Pancreas (tissue), 10 donors: ENCODE data around the gene CSNK2A1. TPM values are rescaled to one million over a fixed set of nuclear protein-coding genes. Genes with fewer than 3 reads are reported as not detected.

ENCODE experiments used
- ATAC-seq, 4 donors: fragments of 200-7000 bp; cut with Tn5 transposase; one replicate each; pipeline versions ENCODE4 v1.8.0 to v1.9.1; 2020; ENCODE audit warnings: mild to moderate bottlenecking in 4 of 4, moderate library complexity in 4 of 4
- DNase-seq, 6 donors: peaks; one replicate each; pipeline ENCODE4 v3.0.0-alpha.2; 2020
- FAIRE-seq: peaks from 2 replicates; lab custom pipeline; 2012; peaks lifted over from hg19 to GRCh38; lab: Jason Lieb, UNC
- H3K27ac ChIP-seq, 4 donors: fragments of 200-600 bp; sonication (generic); 1 replicate in 3 of 4; 2 replicates in 1 of 4; pipeline versions ENCODE4 v1.5.0 to v1.8.0; 2020
- H3K27me3 ChIP-seq, 4 donors: fragments of 200-600 bp; one replicate each; pipeline ENCODE4 v1.8.0; 2021
- H3K36me3 ChIP-seq, 3 donors: fragments of 200-600 bp; sonication (generic) in 1 of 3; one replicate each; pipeline versions ENCODE4 v1.5.0 to v1.8.0; 2020 to 2021
- H3K4me1 ChIP-seq, 3 donors: fragments of 200-600 bp; one replicate each; pipeline ENCODE4 v1.8.0; 2021
- H3K4me3 ChIP-seq, 4 donors: fragments of 200-600 bp; sonication (generic) in 2 of 4; one replicate each; pipeline versions ENCODE4 v1.5.0 to v1.8.0; 2020 to 2021
- H3K9me3 ChIP-seq, 4 donors: fragments of 200-600 bp; one replicate each; pipeline ENCODE4 v1.8.0; 2021
- WGBS, 2 donors: extraction: QIAGEN DNeasy Blood & Tissue Kit; methylation state at CpG; one replicate each; pipeline ENCODE4 v1.1.7; 2013; 5-methylcytosine and 5-hydroxymethylcytosine counted together
- intact Hi-C, 3 donors: fragments of 100-400 bp; cut with DNase I; formaldehyde crosslinking; loops; one replicate each; pipeline versions ENCODE4 v1.11.1 to v1.14.2; 2022
- polyA plus RNA-seq, 2 donors: library from polyadenylated mRNA; stranded (reverse); fragments of 200-250 nt; gene quantifications; one replicate each; pipeline ENCODE4 v1.2.3, GENCODE V29; 2013
- total RNA-seq, 6 donors: library from RNA; stranded (reverse); fragmentation: NEBNext Ultra II Directional in 4 of 6; extraction: Animal tissue kit (Norgen Biotek cat#: 25700) in 4 of 6; gene quantifications; one replicate each; pipeline versions ENCODE4 v1.2.1 to v1.2.4, GENCODE V29; 2021 to 2023
- TF ChIP-seq, protein P1 (sequence below), 4 donors: fragments of 200-600 bp; sonication (generic) in 3 of 4; IDR thresholded peaks; one replicate each; pipeline versions ENCODE4 v1.5.0 to v1.8.0; 2021; ENCODE audit warnings: antibody characterized with exemption in 4 of 4
- donor health status: healthy with polysubstance abuse.
- donor health status: DM: no; HTN: no; CAD: no; lungs with moderate emphysema.
- donor health status: DM: no; HTN: no; CAD: no.
- donor health status: control.
- donor health status: control.
- donor health status: Bipolar disorder and iron deficiency.
- donor health status: DM: yes; HTN: yes; CAD: no.
- donor health status: DM: no; HTN: no; CAD: no.
- donor health status: DM: no; HTN: no; CAD: no.
- donor health status: DM: yes; HTN: yes; CAD: no.

CSNK2A1 gene
- total and polyA plus RNA-seq, 8 donors, result 12.7 to 57.4 (median 46.2) TPM

DNA sequence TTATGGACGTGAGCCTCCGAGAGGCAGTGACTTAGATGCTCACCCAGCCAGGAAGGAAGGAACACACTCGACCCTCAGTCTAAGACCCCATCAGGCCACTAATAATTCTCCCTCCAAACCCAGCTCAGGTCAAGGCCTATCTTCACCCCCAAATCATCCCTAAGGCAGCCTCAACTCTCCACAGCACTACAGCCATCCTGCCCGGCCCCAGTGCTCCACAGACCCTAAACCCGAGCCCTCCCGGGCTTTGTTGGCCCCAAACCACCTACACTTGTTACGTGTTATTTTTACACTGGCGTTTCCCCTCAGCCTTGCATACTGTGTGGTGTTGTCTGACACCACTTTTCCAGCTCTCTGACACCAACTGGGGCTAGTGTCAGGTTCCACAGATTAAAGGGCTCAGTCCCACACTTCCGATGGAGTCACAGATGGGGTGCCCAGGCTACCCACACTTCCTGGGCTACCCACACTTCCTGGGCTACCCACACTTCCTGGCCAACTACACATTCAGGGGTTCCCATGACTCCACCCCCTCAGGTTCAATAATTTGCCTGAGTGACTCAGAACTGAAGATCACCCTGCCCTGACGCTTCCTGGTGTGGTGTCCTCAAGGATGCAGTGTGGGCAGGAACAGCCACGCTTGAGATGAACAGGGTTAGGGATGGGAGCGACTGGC is 110.2 kb downstream of the CSNK2A1 start:
- Histone ChIP-seq H3K4me3 (no peak overlapping the region), H3K9me3 (no peaks in the 10 kb centered on the region), H3K27ac (no peak overlapping the region), H3K36me3 (peaks cover 4 to 34% (median 8%) of the 10 kb centered on the region in 3 donors), H3K4me1 (no peaks in the 10 kb centered on the region), H3K27me3 (no peaks in the 10 kb centered on the region)
- 82 to 87% methylated on average over 12 of the region's 12 CpGs for WGBS, 2 donors
- TF ChIP-seq, protein P1, sequence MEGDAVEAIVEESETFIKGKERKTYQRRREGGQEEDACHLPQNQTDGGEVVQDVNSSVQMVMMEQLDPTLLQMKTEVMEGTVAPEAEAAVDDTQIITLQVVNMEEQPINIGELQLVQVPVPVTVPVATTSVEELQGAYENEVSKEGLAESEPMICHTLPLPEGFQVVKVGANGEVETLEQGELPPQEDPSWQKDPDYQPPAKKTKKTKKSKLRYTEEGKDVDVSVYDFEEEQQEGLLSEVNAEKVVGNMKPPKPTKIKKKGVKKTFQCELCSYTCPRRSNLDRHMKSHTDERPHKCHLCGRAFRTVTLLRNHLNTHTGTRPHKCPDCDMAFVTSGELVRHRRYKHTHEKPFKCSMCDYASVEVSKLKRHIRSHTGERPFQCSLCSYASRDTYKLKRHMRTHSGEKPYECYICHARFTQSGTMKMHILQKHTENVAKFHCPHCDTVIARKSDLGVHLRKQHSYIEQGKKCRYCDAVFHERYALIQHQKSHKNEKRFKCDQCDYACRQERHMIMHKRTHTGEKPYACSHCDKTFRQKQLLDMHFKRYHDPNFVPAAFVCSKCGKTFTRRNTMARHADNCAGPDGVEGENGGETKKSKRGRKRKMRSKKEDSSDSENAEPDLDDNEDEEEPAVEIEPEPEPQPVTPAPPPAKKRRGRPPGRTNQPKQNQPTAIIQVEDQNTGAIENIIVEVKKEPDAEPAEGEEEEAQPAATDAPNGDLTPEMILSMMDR (IDR thresholded peaks at IDR 0.05), result no peak
- ATAC-seq (no peak), DNase-seq (peak in 1 of 6 donors; percentile 44), FAIRE-seq (no peak)
- intact Hi-C loops, result loop anchor here in 2 of 3 donors (10.0 kb wide), 1 partner anchor 79 kb away; no protein-coding TSS in a partner anchor

DNA sequence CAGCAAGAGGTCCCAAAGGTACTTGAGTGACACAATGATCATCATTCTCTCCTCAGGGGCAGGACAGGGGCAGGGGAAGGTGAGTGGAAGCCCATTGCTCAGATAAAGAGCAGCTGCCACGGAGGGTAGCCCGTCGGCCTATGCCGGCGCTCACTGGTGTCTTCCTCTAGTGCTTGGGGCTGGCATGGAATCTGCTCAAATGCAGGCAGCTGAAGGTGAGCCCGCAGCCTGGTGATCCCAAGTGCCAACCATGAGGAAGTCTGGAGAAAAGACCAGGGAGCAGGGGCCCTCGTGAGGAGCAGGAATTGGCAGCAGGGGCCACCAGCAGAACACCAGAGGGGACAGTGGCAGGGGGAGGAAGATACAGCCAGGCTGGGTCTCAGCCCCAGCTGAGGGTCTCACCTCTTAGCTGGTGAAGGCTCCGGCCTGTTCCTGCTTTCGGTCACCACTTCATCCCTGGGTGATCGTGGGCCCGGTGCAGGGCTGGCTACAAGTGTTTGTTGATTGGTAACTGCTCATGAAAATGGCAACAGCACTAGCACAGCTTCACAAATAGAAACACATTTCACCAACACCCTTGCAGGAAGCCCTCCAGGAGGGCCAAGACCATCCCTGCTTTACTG is 110.8 kb downstream of the CSNK2A1 start:
- Histone ChIP-seq H3K27me3 (no peaks in the 10 kb centered on the region), H3K27ac (no peak overlapping the region), H3K9me3 (no peaks in the 10 kb centered on the region), H3K4me1 (no peaks in the 10 kb centered on the region), H3K4me3 (no peak overlapping the region), H3K36me3 (peaks cover 0 to 27% (median 8%) of the 10 kb centered on the region in 3 donors)
- TF ChIP-seq, protein P1 (IDR thresholded peaks at IDR 0.05), result no peak
- intact Hi-C loops, result loop anchor here in 2 of 3 donors (10.0 kb wide), 1 partner anchor 78 kb away; no protein-coding TSS in a partner anchor
- DNase-seq, result peak in 1 of 6 donors; percentile 40
- no peak for FAIRE-seq
- ATAC-seq, result no peak
- 88 to 89% methylated on average over 11 of the region's 11 CpGs for WGBS, 2 donors

DNA sequence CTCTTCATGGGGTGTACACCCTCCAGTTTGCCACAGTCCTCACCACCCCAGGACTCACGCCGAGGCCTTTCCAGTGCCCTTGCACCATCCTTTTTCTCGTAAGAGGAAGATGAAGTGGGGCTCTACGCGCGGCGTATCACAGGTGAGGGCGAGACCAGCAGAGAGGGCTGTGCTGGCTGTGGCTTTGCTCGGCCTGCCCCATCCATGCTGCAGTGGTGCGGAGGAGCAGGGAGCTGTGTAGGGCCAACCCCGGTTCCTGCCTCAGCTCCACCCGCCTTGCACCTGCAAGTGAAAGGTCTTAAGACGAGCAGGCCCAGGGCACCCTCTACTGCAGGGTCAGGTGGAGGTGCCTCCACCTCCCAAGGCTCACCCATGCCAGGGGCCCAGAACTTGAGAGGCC is 111.4 kb downstream of the CSNK2A1 start:
- Histone ChIP-seq H3K9me3 (no peaks in the 10 kb centered on the region), H3K4me3 (no peak overlapping the region), H3K27ac (no peak overlapping the region), H3K27me3 (no peaks in the 10 kb centered on the region), H3K4me1 (no peaks in the 10 kb centered on the region), H3K36me3 (peaks cover 0 to 29% (median 8%) of the 10 kb centered on the region in 3 donors)
- intact Hi-C loops, result loop anchor here in 2 of 3 donors (10.0 kb wide), 1 partner anchor 77 kb away; no protein-coding TSS in a partner anchor
- 87 to 92% methylated on average over 13 of the region's 13 CpGs for WGBS, 2 donors
- TF ChIP-seq, protein P1 (IDR thresholded peaks at IDR 0.05), result no peak
- no peak for FAIRE-seq
- peak in 1 of 6 donors; percentile 48 for DNase-seq
- ATAC-seq, result no peak

DNA sequence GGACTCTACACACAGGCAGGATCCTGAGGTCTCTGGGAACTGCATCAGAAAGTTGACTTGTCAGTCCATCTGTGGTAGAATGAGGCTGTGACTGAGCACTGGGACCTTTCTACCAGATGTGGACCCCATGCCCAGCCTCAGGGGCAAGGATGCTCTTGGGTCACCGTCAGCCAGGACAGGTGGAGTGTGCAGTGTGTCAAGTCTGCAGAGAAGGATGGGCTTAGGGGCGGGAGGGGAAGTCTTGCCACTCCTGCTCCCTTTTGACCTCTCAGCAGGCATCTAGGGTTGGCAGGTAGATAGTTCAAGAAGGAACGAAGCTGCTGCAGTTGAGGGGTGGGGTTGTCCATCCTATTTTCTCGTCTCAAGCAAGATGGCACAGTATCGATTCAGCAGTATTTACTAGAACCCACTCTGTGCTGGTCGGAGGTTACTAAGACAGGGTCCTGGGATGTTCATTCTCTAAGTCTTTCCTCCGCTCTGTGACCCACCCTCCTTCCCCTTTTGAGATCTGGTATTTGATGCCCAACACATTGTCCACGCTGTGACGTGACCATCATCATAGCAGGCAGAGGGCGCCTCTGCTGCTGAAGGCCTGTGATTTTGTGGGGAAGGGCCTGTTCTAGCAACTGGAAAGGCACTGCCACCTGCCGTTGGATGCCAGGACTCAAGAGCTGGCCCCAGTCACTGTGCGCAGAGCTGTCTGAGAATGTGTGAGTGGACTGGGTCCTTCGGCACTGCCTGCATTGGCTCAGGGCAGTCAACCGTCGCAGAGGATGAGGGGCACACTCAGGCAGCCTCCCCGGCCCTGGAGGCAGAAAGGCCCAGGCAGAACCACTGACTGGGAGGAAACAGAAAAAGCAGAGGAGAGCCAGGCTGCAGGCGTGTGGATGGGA is 112.3 kb downstream of the CSNK2A1 start:
- Histone ChIP-seq H3K27ac (no peak overlapping the region), H3K9me3 (no peaks in the 10 kb centered on the region), H3K27me3 (no peaks in the 10 kb centered on the region), H3K4me1 (no peaks in the 10 kb centered on the region), H3K4me3 (no peak overlapping the region), H3K36me3 (peaks cover 0 to 26% (median 8%) of the 10 kb centered on the region in 3 donors)
- TF ChIP-seq, protein P1 (IDR thresholded peaks at IDR 0.05), result peak; percentile 39 to 48 (median 48)
- DNase-seq, result peak; percentile 59 to 82 (median 71)
- ATAC-seq, result peak; percentile 78 to 92 (median 89)
- no peak for FAIRE-seq
- 58 to 64% methylated on average over 17 of the region's 17 CpGs for WGBS, 2 donors
- intact Hi-C loops, result loop anchor here in 2 of 3 donors (10.0 kb wide), 1 partner anchor 76 kb away; no protein-coding TSS in a partner anchor
